Measurements from ENCODE around the gene KCNH3.

DNA sequence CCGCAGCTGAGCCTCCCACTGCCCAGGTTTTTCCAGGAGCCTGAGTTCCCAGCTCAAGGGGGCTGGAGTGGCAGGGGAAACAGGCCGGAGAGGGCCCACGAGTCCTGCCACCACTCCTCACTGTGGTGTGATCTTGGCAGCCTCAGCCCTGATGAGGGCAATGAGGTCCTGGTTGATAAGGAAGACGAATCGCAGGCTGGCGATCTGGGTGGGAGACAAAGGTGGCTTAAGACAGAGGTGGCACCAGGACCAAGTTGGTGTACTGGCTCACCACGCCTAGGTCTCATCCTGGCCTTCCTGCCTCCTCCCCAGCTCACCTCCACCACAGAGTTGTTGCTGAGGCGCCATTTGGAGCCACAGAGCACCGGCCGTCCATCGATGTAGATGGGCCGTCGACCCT lies 19.7 kb downstream of the KCNH3 start:
- TF ChIP-seq, protein P1, sequence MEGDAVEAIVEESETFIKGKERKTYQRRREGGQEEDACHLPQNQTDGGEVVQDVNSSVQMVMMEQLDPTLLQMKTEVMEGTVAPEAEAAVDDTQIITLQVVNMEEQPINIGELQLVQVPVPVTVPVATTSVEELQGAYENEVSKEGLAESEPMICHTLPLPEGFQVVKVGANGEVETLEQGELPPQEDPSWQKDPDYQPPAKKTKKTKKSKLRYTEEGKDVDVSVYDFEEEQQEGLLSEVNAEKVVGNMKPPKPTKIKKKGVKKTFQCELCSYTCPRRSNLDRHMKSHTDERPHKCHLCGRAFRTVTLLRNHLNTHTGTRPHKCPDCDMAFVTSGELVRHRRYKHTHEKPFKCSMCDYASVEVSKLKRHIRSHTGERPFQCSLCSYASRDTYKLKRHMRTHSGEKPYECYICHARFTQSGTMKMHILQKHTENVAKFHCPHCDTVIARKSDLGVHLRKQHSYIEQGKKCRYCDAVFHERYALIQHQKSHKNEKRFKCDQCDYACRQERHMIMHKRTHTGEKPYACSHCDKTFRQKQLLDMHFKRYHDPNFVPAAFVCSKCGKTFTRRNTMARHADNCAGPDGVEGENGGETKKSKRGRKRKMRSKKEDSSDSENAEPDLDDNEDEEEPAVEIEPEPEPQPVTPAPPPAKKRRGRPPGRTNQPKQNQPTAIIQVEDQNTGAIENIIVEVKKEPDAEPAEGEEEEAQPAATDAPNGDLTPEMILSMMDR (IDR thresholded peaks at IDR 0.05; ENCODE audit: poor library complexity, severe bottlenecking): no peak
- no peak for TF ChIP-seq EZH2 (IDR thresholded peaks at IDR 0.05; ENCODE audit: borderline replicate concordance, insufficient read depth, low read length, poor library complexity, severe bottlenecking)
- TF ChIP-seq SMC3 (conservative IDR thresholded peaks at IDR 0.05; ENCODE audit: poor library complexity): no peak
- TF ChIP-seq POLR2AphosphoS5 (IDR thresholded peaks at IDR 0.05): no peak
- no peak for TF ChIP-seq EP300 (conservative IDR thresholded peaks at IDR 0.05; ENCODE audit: poor library complexity, severe bottlenecking)
- no peak for TF ChIP-seq TAF1 (IDR thresholded peaks at IDR 0.05; ENCODE audit: low read depth)
- no peak for TF ChIP-seq MXI1 (conservative IDR thresholded peaks at IDR 0.05; ENCODE audit: poor library complexity, severe bottlenecking)
